Neural cell (in vitro differentiated cells): ENCODE results near the gene JMJD6.

ENCODE experiments used
- EP300 ChIP-seq: fragments of 450-650 bp; conservative IDR thresholded peaks from 2 replicates; pipeline ENCODE4 v1.6.1; 2014; ENCODE audit warnings: antibody characterized with exemption, mild to moderate bottlenecking, moderate library complexity; ENCODE audit not compliant: poor library complexity, severe bottlenecking
- TAF1 ChIP-seq: IDR thresholded peaks from 2 replicates; pipeline ENCODE4 v1.6.1; 2012; ENCODE audit warnings: low read depth
- TF ChIP-seq, protein P1 (sequence below): fragments of 450-650 bp; IDR thresholded peaks from 2 replicates; pipeline ENCODE4 v1.5.1; 2014; ENCODE audit warnings: antibody characterized with exemption, mild to moderate bottlenecking, moderate library complexity; ENCODE audit not compliant: poor library complexity, severe bottlenecking

DNA sequence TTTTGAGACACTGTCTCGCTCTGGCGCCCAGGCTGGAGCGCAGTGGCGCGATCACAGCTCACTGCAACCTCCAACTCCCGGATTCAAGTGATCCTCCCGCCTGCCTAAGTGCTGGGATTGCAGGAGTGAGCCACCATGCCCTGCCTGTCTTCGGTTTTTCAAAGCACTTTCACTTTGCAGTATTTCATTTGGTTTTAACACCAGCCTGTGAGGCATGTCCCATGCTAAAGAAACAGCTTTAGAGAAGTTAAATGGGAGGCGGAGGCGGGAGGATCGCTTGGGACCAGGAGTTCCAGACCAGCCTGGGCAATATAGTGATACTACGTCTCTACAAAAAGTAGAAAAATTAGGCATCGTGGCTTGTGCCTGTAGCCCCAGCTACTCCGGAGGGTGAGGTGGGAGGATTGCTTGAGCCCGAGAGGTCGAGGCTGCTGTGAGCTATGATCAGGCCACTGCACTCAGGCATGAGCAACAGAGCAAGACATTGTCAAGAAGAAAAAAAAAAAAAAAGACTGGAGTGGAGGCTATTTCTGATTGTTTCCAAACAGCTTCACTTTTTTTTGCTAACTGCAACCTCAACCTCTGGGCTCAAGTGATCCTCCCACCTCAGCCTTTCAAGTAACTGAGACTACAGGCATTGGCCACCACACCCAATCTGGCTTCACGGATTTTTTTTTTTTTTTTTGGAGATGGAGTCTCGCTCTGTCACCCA lies 1.5 kb upstream of the JMJD6 start:
- TF ChIP-seq, protein P1, sequence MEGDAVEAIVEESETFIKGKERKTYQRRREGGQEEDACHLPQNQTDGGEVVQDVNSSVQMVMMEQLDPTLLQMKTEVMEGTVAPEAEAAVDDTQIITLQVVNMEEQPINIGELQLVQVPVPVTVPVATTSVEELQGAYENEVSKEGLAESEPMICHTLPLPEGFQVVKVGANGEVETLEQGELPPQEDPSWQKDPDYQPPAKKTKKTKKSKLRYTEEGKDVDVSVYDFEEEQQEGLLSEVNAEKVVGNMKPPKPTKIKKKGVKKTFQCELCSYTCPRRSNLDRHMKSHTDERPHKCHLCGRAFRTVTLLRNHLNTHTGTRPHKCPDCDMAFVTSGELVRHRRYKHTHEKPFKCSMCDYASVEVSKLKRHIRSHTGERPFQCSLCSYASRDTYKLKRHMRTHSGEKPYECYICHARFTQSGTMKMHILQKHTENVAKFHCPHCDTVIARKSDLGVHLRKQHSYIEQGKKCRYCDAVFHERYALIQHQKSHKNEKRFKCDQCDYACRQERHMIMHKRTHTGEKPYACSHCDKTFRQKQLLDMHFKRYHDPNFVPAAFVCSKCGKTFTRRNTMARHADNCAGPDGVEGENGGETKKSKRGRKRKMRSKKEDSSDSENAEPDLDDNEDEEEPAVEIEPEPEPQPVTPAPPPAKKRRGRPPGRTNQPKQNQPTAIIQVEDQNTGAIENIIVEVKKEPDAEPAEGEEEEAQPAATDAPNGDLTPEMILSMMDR, result no peak
- no peak for TF ChIP-seq TAF1
- no peak for TF ChIP-seq EP300
